Spleen (tissue), 7 donors: ENCODE measurements around the gene ZNF385C.

Source experiments
- CTCF ChIP-seq, 11 experiments: fragments of 200-600 bp in 7 of 11; fragments of 450-650 bp in 4 of 11; sonication (generic) in 4 of 11; IDR thresholded peaks in 8 of 11; conservative IDR thresholded peaks in 3 of 11; 1 replicate in 7 of 11; 2 replicates in 4 of 11; pipeline versions ENCODE4 v1.4.0 to v1.8.0; 2016 to 2021; ENCODE audit warnings: antibody characterized with exemption in 11 of 11, inconsistent platforms in 4 of 11, mild to moderate bottlenecking in 1 of 11
- POLR2A ChIP-seq, 3 donors: fragments of 450-650 bp; IDR thresholded peaks; one replicate each; pipeline ENCODE4 v1.5.1; 2017; ENCODE audit warnings: antibody characterized with exemption in 3 of 3, mild to moderate bottlenecking in 1 of 3
- POLR2AphosphoS5 ChIP-seq, 3 donors: sonication (generic); formaldehyde crosslinking; IDR thresholded peaks; one replicate each; pipeline ENCODE4 v1.5.1; 2017; ENCODE audit warnings: antibody characterized with exemption in 3 of 3
- donor health status: DM: no; HTN: no; CAD: no; lungs with moderate emphysema.
- donor health status: DM: no; HTN: no; CAD: no.
- donor health status: DM: no; HTN: no; CAD: no.

DNA sequence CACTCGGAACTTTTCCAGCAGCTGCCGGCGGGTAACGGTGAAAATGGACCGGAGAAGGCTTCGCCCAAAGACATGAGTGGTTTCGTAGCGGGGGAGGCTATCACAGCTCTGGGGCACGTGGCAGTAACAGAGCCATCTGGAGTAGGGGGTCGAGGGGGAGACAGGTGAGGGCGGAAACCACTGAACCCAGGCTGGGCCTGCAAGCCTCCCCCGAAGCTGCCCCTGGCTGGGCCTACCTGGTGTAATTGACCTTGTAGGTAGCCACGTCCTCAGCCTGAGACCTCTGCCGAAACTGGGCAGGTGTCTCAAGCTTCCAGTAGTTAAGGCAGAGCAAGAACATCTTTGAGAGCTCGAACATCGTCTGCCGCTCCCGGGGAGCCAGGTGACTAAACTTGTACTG lies 21.0 kb upstream of the ZNF385C start:
- TF ChIP-seq POLR2A (IDR thresholded peaks at IDR 0.05) = no peak
- no peak for TF ChIP-seq CTCF (IDR thresholded peaks at IDR 0.05 in 8 of 11, conservative IDR thresholded peaks at IDR 0.05 in 3 of 11)
- no peak for TF ChIP-seq POLR2AphosphoS5 (IDR thresholded peaks at IDR 0.05)
